Measurements from ENCODE around the gene CFTR. TPM values are rescaled to one million over a fixed set of nuclear protein-coding genes. Genes with fewer than 3 reads are reported as not detected.

The CFTR gene
- total and polyA plus RNA-seq, 9 of the 15 experiments (the other 6 are each of a cell fraction or from before 2014, with no cell fraction given), result 0.20 TPM; not detected in 8

GRCh38 chr7:117667456-117667855 lies 187.6 kb downstream of the CFTR start (continued):
- TF ChIP-seq ZNF280B (CRISPR knock-in tag; IDR thresholded peaks at IDR 0.05) (no peak), SETDB1 (IDR thresholded peaks at IDR 0.05; ENCODE audit: low read length) (no peak), IFI16 (CRISPR knock-in tag; IDR thresholded peaks at IDR 0.05) (no peak), ZNF695 (CRISPR knock-in tag; IDR thresholded peaks at IDR 0.05) (no peak), RBM15 (IDR thresholded peaks at IDR 0.05; ENCODE audit: insufficient read depth, low read length) (no peak), ZNF79 (CRISPR knock-in tag; IDR thresholded peaks at IDR 0.05; ENCODE audit: low read depth) (no peak), MTA3 (IDR thresholded peaks at IDR 0.05; ENCODE audit: borderline replicate concordance) (no peak)
- TF ChIP-seq, protein P1, sequence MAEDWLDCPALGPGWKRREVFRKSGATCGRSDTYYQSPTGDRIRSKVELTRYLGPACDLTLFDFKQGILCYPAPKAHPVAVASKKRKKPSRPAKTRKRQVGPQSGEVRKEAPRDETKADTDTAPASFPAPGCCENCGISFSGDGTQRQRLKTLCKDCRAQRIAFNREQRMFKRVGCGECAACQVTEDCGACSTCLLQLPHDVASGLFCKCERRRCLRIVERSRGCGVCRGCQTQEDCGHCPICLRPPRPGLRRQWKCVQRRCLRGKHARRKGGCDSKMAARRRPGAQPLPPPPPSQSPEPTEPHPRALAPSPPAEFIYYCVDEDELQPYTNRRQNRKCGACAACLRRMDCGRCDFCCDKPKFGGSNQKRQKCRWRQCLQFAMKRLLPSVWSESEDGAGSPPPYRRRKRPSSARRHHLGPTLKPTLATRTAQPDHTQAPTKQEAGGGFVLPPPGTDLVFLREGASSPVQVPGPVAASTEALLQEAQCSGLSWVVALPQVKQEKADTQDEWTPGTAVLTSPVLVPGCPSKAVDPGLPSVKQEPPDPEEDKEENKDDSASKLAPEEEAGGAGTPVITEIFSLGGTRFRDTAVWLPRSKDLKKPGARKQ (CRISPR knock-in tag; IDR thresholded peaks at IDR 0.05), result no peak

DNA sequence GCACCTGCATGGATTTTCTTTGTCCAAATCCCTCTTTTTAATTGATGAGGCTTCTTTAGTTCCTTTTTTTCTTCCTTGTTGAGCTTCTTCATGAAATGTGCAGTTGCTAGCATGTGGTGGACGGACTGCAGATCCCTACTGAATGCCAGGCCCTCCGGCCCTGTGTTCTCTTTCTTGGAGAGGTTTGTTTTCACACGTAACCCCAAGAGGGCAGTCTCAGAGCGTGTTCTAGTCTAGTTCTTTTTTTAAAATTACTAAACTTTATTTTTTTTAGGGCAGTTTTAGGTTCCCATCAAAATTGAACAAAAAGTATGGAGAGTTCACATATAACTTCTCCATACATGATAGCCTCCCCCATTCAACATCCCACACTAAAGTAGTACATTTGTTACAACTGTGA lies 190.0 kb downstream of the CFTR start:
- in situ Hi-C loops (cut with MboI) (no loop called here), intact Hi-C loops (cut with micrococcal nuclease) (loop anchor here (2.0 to 10.0 kb wide), 2 partner anchors 435 to 483 kb away; no protein-coding TSS in a partner anchor)
- ATAC-seq (peak; percentile 73; the same call in 2 of the 3 replicates), FAIRE-seq (no peak), DNase-seq (ENCODE audit: extremely low read depth in 1 of 4, low spot score in 3 of 4) (peak in 2 of 4 experiments; percentile 22 to 25)
- no peaks in the 10 kb centered on the region; a peak in 1 of 5 replicates for H3K4me1 ChIP-seq (replicated peaks in 1 of 2; ENCODE audit: control insufficient read depth in 2 of 2, insufficient read depth in 2 of 2, low read length in 2 of 2)
- no peaks in the 10 kb centered on the region for H3K79me2 ChIP-seq (ENCODE audit: control insufficient read depth, insufficient read depth, low read length)
- H3K4me3 ChIP-seq, result no peak overlapping the region
- no peaks in the 10 kb centered on the region for H3K36me3 ChIP-seq (ENCODE audit: control insufficient read depth, insufficient read depth, low read length)
- ChIA-PET CTCF (ENCODE audit: low intra/inter-chr PET ratio) (interaction anchor here (1.2 kb wide), 1 partner anchor 484 kb away, joined by 4 read pairs; no protein-coding TSS in a partner anchor), POLR2A (interaction anchor here (0.8 kb wide), 1 partner anchor 122 kb away, joined by 4 read pairs; no protein-coding TSS in a partner anchor)
- no peaks in the 10 kb centered on the region for H4K20me1 ChIP-seq (replicated peaks; ENCODE audit: control insufficient read depth, insufficient read depth, low read length)
- 1% methylated on average over 4 of the region's 4 CpGs for WGBS (ENCODE audit: insufficient coverage, low coverage, missing lambda C conversion rate)
- H2AFZ ChIP-seq (ENCODE audit: low read depth, low read length), result no peak overlapping the region
- no peaks in the 10 kb centered on the region for H3K9me3 ChIP-seq (replicated peaks; ENCODE audit: control insufficient read depth, insufficient read depth, low read depth, low read length)
- H3K4me2 ChIP-seq (ENCODE audit: insufficient read depth, low read length), result no peak overlapping the region
- H3K27me3 ChIP-seq (ENCODE audit: control insufficient read depth in 2 of 2, insufficient read depth in 2 of 2, low read length in 2 of 2), result no peaks in the 10 kb centered on the region
- no peak overlapping the region for H3K9ac ChIP-seq (ENCODE audit: insufficient read depth in 1 of 2, low read depth in 2 of 2, low read length in 2 of 2)
- no TSS peak for BruUV-seq (replicated peaks)
- H3K27ac ChIP-seq (ENCODE audit: extremely low read depth, low read depth, low read length), result no peak overlapping the region
- H3K9me1 ChIP-seq (ENCODE audit: control insufficient read depth, insufficient read depth, low read length), result no peaks in the 10 kb centered on the region
